Activated CD8-positive, alpha-beta memory T cell treated with anti-CD3 and anti-CD28 coated beads for 4 hours (primary cell): Measurements from ENCODE around the gene ATRAID.
"Not testable (repeated sequence)": the region's sequence is repeated elsewhere in the genome, so short reads cannot be mapped to it uniquely, and the experiment has no call there.

Experiments
- DNase-seq, 2 donors: peaks; one replicate each; pipeline ENCODE4 v3.0.0-alpha.2; 2020; ENCODE audit warnings: low read depth in 2 of 2

ATRAID gene, protein sequence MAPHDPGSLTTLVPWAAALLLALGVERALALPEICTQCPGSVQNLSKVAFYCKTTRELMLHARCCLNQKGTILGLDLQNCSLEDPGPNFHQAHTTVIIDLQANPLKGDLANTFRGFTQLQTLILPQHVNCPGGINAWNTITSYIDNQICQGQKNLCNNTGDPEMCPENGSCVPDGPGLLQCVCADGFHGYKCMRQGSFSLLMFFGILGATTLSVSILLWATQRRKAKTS

GRCh38 chr2:27211943-27212625, at the start of gene ATRAID, which contains the start of gene SLC5A6:
Gene ATRAID, plus strand, starts transcription at chr2:27212041. Its CDS starts 328 bp downstream, at chr2:27212369.
Gene SLC5A6, minus strand, starts transcription at chr2:27212268. Its CDS starts 4,618 bp downstream, at chr2:27207650.
- peak; percentile 76 to 79 for DNase-seq

DNA sequence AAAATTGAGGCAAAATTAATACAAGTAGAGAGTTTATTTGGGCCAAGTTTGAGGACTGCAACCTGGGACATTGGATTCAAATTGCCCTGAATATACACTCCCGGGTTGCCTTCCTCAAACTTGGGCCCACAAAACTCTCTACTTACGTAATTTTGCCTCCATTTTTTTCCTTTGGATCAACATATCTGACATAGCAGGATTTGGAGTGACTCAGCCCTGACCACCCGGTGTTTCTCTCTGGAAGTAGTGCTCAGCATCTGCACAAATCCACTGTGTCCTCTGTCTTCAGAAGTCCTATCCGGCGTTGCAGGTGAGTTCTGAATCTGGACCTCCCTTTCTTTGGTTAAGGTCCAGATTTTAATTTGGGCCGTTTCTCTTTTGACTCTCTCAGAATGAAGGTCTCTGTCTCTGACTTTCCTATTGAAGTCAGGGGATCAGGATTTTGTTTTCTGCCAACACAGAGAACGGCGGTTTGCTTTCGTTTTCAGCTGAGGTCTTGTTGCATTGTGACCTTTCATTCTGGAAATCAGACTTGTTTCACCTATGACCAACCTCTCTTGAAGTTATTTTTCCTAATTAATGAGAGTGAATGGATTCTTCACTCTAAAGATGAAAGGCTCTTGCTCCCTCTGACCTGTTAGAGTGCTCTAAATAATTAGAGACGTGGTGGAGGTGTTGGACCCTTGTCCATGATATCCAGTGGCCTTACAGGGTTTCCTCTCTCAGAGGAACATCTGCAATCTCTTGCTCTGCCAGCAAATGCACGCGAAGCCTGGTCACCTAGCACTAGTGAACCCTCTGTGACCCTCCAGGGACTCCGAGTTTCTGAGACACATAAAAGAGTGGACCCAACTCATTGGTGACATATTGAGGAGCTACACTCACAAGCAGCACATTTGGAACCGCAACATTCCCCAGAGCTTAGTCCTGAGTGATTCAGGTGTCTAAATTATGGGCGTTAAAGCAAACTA, 49.4 kb upstream of the ATRAID start:
- DNase-seq, result no peak

- DNase-seq, result no peak
These were observed 46.7 kb upstream of the ATRAID start for GRCh38 chr2:27164960-27165763.

DNA sequence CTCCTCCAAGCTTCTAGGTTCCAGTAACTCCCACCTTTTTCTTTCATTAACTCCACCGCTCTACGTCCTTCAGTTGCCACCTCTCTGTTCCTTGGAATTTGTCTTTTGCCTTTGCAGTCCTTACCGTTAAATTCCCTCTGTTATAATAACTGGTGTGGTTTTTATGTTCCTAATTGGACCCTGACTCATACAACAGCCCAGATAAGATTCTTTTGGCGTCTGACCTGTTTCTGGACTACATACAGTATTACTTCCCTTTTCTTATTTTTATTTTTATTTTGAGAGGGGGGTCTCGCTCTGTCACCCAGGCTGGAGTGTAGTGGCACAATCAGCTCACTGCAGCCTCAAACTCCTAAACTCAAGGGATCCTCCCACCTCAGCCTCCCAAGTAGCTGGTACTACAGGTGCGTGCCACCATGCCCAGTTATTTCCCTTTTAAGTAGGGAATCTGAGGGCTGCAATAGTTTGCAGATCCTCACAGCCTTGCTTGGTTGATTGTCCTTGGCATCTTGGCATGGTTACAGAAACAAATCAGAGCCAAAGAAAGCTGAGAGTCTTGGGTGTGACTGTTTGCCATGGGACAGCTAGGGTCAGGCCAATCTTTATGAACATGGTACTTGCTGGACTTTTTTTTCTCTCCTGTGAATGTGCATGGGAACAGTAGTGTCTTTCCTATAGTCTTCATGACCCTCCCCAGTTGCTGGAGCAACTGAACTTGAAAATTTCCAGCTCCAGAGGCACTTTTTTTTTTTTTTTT, 41.1 kb upstream of the ATRAID start:
- no peak for DNase-seq

DNA sequence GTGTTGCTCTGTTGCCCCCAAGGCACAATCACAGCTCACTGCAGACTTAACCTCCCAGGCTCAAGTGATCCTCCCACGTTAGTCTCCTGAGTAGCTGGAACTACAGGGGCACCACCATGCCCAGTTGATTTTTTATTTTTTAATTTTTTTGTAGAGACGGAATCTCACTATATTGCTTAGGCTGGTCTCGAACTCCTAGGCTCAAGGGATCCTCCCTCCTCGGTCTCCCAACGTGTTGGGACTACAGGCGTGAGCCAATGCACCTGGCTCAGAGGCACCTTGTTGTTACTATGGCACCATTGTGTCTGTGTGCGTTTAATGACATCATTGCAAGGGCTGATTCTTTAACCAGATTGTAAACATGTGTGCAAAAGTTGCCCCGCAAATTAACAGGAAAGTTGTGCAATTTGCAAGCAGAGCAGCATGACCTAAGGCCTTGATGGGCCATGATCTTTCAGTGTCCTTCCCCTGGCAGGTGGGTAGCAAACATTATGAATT, 40.4 kb upstream of the ATRAID start:
- no peak for DNase-seq

- no peak for DNase-seq
These were observed 37.2 kb upstream of the ATRAID start for GRCh38 chr2:27174638-27175037.

DNA sequence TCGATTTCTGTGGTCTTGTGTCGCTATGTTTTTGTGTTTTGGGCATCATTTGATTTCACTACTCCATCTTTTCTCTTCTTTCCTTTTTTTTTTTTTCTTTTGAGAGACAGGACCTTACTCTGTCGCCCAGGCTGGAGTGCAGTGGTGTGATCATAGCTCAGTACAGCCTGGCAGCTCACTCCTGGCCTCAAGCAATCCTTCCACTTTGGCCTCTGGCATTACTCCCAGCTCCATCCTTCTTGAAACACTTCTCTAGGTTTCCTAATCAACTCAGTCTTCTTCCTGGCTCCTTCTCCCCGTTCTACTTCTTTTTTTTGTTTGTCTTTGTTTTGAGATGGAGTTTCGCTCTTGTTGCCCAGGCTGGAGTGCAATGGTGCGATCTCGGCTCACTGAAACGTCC, 36.5 kb upstream of the ATRAID start:
- DNase-seq, result no peak

DNA sequence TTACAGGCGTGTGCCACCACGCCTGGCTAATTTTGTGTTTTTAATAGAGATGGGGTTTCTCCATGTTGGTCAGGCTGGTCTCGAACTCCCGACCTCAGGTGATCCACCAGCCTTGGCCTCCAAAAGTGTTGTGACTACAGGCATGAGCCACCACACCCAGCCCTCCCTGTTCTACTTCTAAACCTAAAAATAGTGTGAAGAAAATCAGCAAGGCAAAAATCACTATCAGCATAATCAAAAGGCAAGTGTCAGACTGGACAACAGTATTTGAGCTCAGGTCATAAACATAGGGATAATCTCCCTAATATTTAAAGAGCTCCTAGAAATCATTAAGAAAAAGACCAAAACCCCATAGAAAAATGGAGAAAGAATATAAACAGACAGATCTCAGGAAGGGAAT, 36.1 kb upstream of the ATRAID start:
- not testable (repeated sequence) for DNase-seq

DNA sequence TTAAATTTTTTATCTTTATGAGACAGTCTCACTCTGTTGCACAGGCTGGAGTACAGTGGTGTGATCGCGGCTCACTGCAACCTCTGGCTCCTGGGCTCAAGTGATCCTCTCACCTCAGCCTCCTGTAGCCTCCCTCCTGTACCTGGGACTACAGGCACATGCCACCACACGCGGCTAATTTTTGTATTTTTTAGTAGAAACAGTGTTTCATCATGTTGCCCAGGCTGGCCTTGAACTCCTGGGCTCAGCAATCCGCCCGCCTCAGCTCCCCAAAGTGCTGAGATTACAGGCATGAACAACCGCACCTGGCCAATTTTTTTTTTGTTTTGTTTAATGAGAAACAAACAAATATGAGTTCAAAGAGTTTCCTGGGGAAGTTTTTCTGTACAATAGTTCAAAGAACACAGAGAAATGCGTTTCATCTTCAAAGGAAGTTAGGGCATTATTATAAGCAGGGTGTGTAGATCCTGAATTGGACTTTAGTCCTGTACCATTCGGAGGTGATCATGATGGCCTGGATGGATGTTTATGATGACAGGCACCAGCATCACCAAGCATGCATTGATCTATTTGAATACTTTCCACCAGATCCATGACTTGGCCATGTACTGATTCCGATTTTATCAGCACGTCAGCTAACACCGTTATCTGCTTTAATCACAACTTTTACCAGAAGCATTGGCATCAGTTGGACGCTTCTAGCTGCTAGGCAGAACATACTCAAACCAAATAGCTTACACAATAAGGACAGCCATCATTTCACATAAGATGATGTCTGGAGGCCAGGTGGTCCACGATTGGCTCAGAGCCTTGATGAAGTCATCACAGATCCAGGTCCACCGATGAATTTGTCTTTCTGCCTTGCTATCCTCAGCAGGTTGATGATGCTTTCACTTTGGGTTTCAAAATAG, 34.1 kb upstream of the ATRAID start:
- no peak for DNase-seq

DNA sequence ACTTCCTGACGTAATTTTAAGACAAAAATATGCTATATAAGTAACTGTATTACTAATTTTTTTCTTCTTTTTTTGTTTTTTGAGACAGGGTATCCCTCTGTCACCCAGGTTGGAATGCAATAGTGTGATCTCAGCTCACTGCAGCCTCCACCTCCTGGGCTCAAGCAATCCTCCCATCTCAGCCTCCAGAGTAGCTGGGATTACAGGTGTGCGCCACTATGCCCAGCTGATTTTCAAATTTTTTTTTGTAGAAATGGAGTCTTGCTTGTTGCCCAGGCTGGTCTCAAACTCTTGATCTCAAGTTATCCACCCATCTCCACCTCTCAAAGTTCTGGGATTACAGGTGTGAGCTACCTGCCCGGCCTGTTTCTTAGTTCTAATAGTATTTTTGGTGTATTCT, 33.4 kb upstream of the ATRAID start:
- no peak for DNase-seq

- no peak for DNase-seq
These were observed 32.4 kb upstream of the ATRAID start for GRCh38 chr2:27179344-27180000.

GRCh38 chr2:27182346-27182745, 29.5 kb upstream of the ATRAID start:
- DNase-seq, result no peak

- no peak for DNase-seq
These were observed 27.7 kb upstream of the ATRAID start for GRCh38 chr2:27184115-27184514.

DNA sequence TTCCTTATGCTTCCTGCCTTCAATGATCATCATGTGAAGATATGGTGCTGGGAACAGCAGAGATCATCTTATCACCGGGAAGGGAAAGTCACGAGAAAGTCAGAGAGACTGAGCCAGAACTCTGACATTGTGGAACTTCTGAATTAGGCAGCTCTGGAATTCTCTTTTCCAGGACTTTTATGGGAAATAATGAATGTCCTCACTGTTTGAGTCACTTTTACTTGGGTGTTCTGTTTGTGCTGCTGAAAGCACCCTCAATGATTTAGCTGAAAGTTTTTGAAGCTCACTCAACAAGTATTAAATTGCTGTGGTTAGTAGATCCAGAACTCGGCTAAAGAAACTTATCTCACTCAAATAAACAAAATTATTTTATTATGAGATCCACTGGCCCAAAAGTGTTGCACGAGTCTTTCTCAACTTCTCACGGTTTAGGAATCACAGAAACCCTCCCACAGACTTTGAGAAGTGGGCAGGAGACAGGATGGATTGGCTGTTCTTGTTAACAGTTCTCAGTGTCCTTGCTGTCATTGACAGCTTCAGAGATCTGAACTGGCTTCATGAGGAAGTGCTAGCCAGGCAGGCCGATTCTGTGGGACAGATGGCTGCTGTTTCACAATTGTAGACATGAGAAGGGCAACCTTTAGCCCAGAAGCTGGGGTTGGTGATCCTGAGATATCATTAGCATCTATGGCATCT, 26.4 kb upstream of the ATRAID start:
- no peak for DNase-seq

DNA sequence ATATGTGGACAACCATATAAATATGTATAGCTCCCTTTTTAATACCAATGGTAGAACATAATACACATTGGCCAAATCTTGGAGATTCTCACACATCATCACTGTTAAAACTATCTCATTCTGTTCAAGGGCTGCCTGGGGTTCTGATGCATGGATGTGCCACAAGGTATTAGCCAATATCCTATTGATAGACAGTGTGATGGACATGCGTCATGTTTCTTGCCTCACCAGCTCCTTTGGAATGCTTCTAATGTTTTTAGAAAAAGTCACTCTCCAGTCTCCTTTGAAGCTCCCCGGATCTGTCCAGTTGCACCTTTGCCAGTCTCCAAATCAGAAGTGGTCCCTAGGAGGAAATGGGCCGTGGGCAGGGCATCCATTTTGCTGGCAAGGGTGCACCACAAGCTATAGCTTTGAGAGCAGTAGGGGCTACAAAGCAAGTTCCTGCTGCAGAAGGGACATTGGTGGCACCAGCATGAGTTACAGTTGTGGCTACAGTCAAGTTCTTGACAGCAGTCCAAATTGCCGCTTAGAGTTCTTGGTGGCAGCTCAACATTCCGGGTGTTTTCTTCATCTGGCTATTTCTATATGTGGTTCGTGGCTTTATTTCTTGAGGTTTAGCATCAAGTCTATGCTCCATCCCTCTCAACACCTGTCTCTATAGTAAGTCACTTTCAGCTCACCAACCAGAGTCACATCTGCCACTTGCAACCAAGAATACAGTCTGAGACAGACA, 25.1 kb upstream of the ATRAID start:
- DNase-seq, result no peak

DNA sequence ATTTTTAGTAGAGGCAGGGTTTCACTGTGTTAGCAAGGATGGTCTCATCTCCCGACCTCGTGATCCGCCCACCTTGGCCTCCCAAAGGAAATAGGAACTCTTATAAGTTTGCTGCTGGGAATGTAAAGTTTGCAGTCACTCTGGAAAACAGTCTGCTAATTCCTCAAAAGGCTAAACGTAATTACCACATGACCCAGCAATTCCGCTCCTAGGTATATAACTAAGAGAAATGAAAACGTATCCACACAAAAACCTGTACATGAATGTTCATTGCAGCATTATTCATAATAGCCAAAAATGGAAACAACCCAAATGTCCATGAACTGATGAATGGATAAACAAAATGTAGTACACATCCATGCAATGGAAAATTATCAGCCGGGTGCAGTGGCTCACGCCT, 21.9 kb upstream of the ATRAID start:
- no peak for DNase-seq

DNA sequence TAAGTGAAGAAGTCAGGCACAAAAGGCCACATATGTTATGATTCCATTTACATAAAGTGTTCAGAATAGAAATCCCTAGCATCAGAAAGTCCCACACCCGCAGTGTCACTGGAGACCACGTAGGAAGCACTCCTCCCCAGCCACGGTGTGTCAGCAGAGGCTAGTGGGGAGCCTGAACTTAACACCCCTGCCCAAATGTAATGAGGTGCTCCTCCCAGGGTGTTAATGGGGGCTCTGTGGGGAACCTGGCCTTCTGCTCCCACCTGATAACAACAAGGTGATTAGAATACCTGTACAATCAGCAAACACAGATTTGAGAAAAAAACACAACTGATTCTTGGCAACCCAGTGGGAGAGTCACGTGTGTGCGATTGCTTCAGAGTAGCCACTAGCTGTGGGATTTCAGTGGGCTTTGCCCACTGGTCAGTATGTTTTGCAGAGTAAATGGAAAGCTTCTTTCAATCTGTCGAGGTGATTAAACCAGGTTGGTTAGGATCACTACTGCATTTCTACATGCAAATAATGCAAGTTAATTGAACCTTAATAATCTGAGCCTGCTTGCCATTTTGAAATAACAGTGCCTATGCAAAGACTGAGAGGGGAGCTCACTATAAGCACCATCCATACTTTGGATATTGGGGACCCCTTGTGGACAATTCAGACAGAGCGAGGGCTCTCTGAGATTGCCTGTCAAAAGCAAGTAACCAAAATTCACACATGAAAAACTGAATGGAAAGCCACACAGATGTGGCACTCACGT, 20.6 kb upstream of the ATRAID start:
- no peak for DNase-seq
